ENCODE data around the gene PTRHD1.
"Not testable (repeated sequence)": the region's sequence is repeated elsewhere in the genome, so short reads cannot be mapped to it uniquely, and the experiment has no call there.

PTRHD1 gene

DNA sequence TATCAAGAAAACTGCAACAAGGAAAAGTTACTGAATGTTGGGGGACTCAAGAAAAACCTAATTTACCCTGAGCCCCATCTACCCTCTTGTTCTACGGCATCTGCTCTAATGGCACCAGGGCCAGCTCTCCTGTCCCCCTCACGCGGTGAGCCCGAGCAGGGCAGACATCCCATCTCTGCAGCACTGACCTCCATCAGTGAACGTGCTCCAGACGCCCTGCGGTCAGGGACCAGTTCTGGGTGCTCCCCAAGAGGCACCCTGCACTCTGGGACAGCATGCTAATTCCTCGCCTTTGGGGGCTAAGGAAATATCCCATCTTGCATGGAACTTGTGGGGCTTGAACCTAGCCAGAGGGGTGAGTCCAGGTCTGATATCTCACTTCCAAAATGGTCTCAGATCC, 43.0 kb upstream of the PTRHD1 start:
- DNase-seq (ENCODE audit: insufficient read length, low spot score), result no peak
- TF ChIP-seq TAF1 (IDR thresholded peaks at IDR 0.05; ENCODE audit: low read depth, low read length) (no peak), SPI1 (IDR thresholded peaks at IDR 0.05; ENCODE audit: low read depth, low read length) (no peak), POLR2AphosphoS5 (IDR thresholded peaks at IDR 0.05; ENCODE audit: low read depth, low read length) (no peak), PAX5 (IDR thresholded peaks at IDR 0.05; ENCODE audit: insufficient read depth, low read length, severe bottlenecking) (no peak), POU2F2 (IDR thresholded peaks at IDR 0.05; ENCODE audit: low read depth, low read length) (no peak), POLR2A (IDR thresholded peaks at IDR 0.05; ENCODE audit: low read depth, low read length) (no peak)
- no peak for FAIRE-seq

- DNase-seq (ENCODE audit: insufficient read length, low spot score); FAIRE-seq: not testable (repeated sequence)
Measured at GRCh38 chr2:24835411-24835810, 42.2 kb upstream of the PTRHD1 start.

DNA sequence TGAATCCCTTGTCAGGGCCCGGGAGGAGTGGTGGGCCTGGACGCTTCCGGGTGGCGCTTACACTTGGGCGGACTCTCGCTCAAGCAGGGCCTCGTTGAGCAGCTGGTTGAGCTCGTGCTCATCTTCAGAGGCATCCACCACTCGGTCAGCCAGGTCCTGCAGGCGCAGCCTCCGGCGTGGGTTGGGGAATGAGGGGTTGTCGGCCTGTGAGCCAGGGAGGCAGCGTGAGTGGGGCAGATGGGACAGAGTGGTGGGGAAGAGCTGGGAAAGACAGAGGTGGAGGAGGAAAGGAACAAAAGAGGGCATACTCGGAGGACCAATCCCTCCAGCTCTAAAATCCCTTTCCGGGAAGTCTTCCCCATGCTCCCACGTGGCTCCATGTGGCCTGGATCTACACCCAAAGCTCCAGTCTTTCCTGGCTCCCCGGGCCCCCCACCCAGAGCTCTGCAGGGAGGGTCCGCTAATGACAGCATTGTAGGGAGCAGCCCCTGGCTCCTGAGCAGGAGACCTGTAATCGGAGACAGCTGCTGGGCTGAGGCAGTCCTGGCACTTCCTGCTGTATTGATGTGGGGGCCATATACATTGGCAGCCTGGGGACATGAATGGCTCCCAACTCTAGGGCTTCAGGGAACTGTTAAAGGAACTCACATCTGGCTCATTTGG, 41.7 kb upstream of the PTRHD1 start:
- TF ChIP-seq POU2F2 (IDR thresholded peaks at IDR 0.05; ENCODE audit: low read depth, low read length) (no peak), POLR2A (IDR thresholded peaks at IDR 0.05; ENCODE audit: low read depth, low read length) (no peak), SPI1 (IDR thresholded peaks at IDR 0.05; ENCODE audit: low read depth, low read length) (no peak), PAX5 (IDR thresholded peaks at IDR 0.05; ENCODE audit: insufficient read depth, low read length, severe bottlenecking) (no peak), POLR2AphosphoS5 (IDR thresholded peaks at IDR 0.05; ENCODE audit: low read depth, low read length) (no peak), TAF1 (IDR thresholded peaks at IDR 0.05; ENCODE audit: low read depth, low read length) (no peak)
- FAIRE-seq, result no peak
- no peak for DNase-seq (ENCODE audit: insufficient read length, low spot score)

DNA sequence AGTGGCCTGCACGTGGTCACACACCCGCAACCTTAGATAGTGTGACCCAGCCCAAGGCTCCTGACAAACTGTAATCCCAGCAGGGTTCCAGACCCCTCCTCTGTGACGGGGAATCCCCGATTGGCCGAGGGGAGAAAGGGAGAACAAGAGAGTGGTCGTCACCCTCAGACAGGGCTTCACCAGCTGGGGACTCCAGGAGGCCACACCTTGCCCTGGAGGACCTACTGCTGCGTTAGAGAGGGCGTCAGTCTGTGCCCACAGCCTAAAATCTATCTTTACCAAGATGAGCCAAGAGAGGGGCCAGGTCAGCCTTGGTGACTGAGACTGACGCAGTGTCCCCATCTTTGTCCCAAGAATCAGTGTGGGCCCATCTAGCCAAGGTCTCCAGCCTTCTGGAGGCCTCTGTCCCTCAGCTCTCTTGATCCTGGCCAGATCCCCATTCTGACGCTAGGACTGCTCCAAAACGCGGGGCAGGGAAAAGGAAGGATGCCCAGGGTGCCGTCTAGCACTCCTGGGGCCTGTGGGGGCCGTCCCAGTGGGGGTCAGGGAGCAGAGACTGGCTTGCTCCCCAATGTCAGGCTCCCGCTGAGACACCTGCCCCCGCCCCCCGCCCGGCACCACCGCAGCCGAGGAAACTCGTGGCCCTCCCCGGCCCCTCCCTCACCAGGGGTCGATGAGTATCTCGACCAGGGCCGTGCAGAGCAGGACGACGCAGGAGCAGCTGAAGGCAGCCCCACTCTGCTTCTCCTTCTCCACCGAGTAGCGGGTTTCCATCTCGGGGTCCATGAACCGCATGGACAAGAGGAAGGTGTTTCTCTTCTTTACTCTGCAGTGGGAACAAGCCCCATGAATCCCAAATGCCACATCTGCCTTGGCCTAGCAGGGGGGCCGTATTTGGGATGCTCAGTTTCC, 40.9 kb upstream of the PTRHD1 start:
- FAIRE-seq, result no peak

GRCh38 chr2:24832931-24833701, 39.9 kb upstream of the PTRHD1 start:
- no peak for DNase-seq (ENCODE audit: insufficient read length, low spot score)
- no peak for FAIRE-seq
- TF ChIP-seq POU2F2 (IDR thresholded peaks at IDR 0.05; ENCODE audit: low read depth, low read length) (no peak), SPI1 (IDR thresholded peaks at IDR 0.05; ENCODE audit: low read depth, low read length) (no peak), POLR2AphosphoS5 (IDR thresholded peaks at IDR 0.05; ENCODE audit: low read depth, low read length) (no peak), PAX5 (IDR thresholded peaks at IDR 0.05; ENCODE audit: insufficient read depth, low read length, severe bottlenecking) (no peak), TAF1 (IDR thresholded peaks at IDR 0.05; ENCODE audit: low read depth, low read length) (no peak)

More for the DNA sequence above, 40.9 kb upstream of the PTRHD1 start:
- TF ChIP-seq TAF1 (IDR thresholded peaks at IDR 0.05; ENCODE audit: low read depth, low read length) (no peak), POLR2AphosphoS5 (IDR thresholded peaks at IDR 0.05; ENCODE audit: low read depth, low read length) (no peak), POLR2A (IDR thresholded peaks at IDR 0.05; ENCODE audit: low read depth, low read length) (no peak), SPI1 (IDR thresholded peaks at IDR 0.05; ENCODE audit: low read depth, low read length) (no peak), PAX5 (IDR thresholded peaks at IDR 0.05; ENCODE audit: insufficient read depth, low read length, severe bottlenecking) (no peak), POU2F2 (IDR thresholded peaks at IDR 0.05; ENCODE audit: low read depth, low read length) (no peak)
- no peak for DNase-seq (ENCODE audit: insufficient read length, low spot score)

DNA sequence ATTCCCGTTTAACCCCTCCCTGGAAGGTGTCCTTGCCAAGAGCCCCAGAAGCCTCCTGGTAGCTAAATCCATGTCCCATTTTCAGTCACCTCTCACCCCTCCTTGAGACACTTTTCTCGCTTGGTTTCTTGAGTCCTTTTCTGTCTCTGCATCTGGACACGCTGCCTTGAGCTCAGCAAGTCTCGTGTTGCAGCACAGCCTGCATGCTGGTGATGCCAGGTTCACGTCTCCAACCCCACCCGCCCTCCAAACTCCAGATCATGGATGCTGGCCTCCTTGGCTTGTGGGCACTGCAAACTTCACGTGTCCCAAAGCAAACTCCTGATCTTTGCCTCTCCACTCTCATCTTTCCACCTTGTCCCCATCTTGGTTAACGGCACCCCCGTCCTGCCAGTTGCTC, 39.3 kb upstream of the PTRHD1 start:
- DNase-seq (ENCODE audit: insufficient read length, low spot score) (no peak), FAIRE-seq (no peak)
- TF ChIP-seq PAX5 (IDR thresholded peaks at IDR 0.05; ENCODE audit: insufficient read depth, low read length, severe bottlenecking), result no peak

DNA sequence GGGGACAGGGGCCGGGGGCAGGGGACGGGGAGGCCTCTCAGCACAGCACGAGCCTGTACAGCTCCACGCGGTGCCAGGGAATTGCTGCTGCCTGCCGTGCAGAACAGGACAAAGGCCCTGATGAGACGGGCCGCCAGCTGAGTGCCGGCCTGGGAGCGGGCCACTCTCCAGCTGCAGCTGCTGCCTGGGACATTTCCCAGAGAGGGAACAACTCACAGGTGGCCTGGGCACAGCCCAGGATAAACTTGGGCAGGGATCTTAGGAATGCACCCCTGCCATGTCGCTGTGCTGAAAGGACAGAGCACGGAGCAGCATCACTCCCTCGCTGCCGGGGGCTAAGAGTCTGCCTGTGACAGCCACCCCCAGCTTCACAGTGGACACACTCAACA, 38.9 kb upstream of the PTRHD1 start:
- FAIRE-seq (no peak), DNase-seq (ENCODE audit: insufficient read length, low spot score) (no peak)
- TF ChIP-seq POLR2AphosphoS5 (IDR thresholded peaks at IDR 0.05; ENCODE audit: low read depth, low read length), result no peak
- TF ChIP-seq POLR2A (IDR thresholded peaks at IDR 0.05; ENCODE audit: low read depth, low read length), result no peak
- no peak for TF ChIP-seq TAF1 (IDR thresholded peaks at IDR 0.05; ENCODE audit: low read depth, low read length)
- no peak for TF ChIP-seq PAX5 (IDR thresholded peaks at IDR 0.05; ENCODE audit: insufficient read depth, low read length, severe bottlenecking)
- no peak for TF ChIP-seq SPI1 (IDR thresholded peaks at IDR 0.05; ENCODE audit: low read depth, low read length)

GRCh38 chr2:24831221-24832072, 38.3 kb upstream of the PTRHD1 start:
- DNase-seq (ENCODE audit: insufficient read length, low spot score), result peak; percentile 9
- FAIRE-seq, result no peak
- no peak for TF ChIP-seq POLR2A (IDR thresholded peaks at IDR 0.05; ENCODE audit: low read depth, low read length)
- TF ChIP-seq SPI1 (IDR thresholded peaks at IDR 0.05; ENCODE audit: low read depth, low read length), result no peak
- TF ChIP-seq POU2F2 (IDR thresholded peaks at IDR 0.05; ENCODE audit: low read depth, low read length), result no peak

GRCh38 chr2:24830786-24831185, 37.6 kb upstream of the PTRHD1 start:
- DNase-seq (ENCODE audit: insufficient read length, low spot score) (peak; percentile 5), FAIRE-seq (no peak)
- TF ChIP-seq POLR2AphosphoS5 (IDR thresholded peaks at IDR 0.05; ENCODE audit: low read depth, low read length), result no peak
- TF ChIP-seq TAF1 (IDR thresholded peaks at IDR 0.05; ENCODE audit: low read depth, low read length), result no peak
- no peak for TF ChIP-seq SPI1 (IDR thresholded peaks at IDR 0.05; ENCODE audit: low read depth, low read length)
- no peak for TF ChIP-seq PAX5 (IDR thresholded peaks at IDR 0.05; ENCODE audit: insufficient read depth, low read length, severe bottlenecking)

All from GM12891 (cell line).